Measurements from ENCODE around the gene BMP8A.

Gene BMP8A

DNA sequence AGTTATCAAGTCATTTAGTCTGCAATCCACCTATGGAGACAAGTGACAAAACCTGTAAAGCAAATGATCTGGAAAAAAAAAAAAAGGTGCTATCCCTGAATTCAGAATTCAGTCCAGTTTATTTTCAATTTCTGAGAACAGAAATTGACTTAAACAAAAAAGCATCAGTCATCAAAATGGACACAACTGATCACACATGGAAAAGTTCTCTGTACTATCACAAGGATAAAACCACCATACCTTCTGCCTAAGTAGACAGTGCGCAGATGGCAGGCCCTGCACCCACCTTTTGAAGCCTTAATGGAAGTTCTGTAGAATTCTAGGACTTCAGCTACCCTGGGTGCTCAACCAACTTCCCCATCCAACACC is 81.6 kb downstream of the BMP8A start:
- DNase-seq: no peak

GRCh38 chr1:39573736-39574624 is 82.5 kb downstream of the BMP8A start:
- no peak for DNase-seq

GRCh38 chr1:39574646-39575045 is 83.2 kb downstream of the BMP8A start:
- DNase-seq: no peak
